Suprapubic skin (tissue), 4 donors: ENCODE results near the gene PCBP3. TPM values are rescaled to one million over a fixed set of nuclear protein-coding genes. Genes with fewer than 3 reads are reported as not detected.
A peak's percentile ranks its signal among the peaks of the same experiment; 100 is the strongest.

Experiments
- DNase-seq, 2 donors: peaks; one replicate each; pipeline ENCODE4 v3.0.0-alpha.2; 2019; ENCODE audit warnings: low spot score in 2 of 2
- H3K27ac ChIP-seq: fragments of 200-600 bp; sonication (generic); one replicate; pipeline ENCODE4 v1.5.1; 2019
- H3K27me3 ChIP-seq: fragments of 200-600 bp; sonication (generic); one replicate; pipeline ENCODE4 v1.5.1; 2019
- H3K36me3 ChIP-seq: fragments of 200-600 bp; sonication (generic); one replicate; pipeline ENCODE4 v1.5.1; 2019
- H3K4me1 ChIP-seq: fragments of 200-600 bp; sonication (generic); one replicate; pipeline ENCODE4 v1.5.1; 2019
- H3K4me3 ChIP-seq: fragments of 200-600 bp; sonication (generic); one replicate; pipeline ENCODE4 v1.5.1; 2019; ENCODE audit warnings: mild to moderate bottlenecking
- H3K9me3 ChIP-seq: fragments of 200-600 bp; sonication (generic); one replicate; pipeline ENCODE4 v1.5.1; 2019
- CTCF ChIP-seq, 2 donors: fragments of 200-600 bp in 1 of 2; fragments of 450-650 bp in 1 of 2; sonication (generic) in 1 of 2; IDR thresholded peaks; one replicate each; pipeline ENCODE4 v1.5.1; 2016 to 2019; ENCODE audit warnings: antibody characterized with exemption in 2 of 2, mild to moderate bottlenecking in 1 of 2, moderate library complexity in 1 of 2
- EP300 ChIP-seq: sonication (generic); formaldehyde crosslinking; IDR thresholded peaks from one replicate; pipeline ENCODE4 v1.6.1; 2017; ENCODE audit warnings: antibody characterized with exemption
- POLR2A ChIP-seq, 2 donors: fragments of 450-650 bp; IDR thresholded peaks; one replicate each; pipeline ENCODE4 v1.6.1; 2017; ENCODE audit warnings: antibody characterized with exemption in 2 of 2, mild to moderate bottlenecking in 2 of 2, moderate library complexity in 2 of 2
- POLR2AphosphoS5 ChIP-seq, 3 donors: sonication (generic); formaldehyde crosslinking; IDR thresholded peaks; one replicate each; pipeline ENCODE4 v1.6.1; 2017; ENCODE audit warnings: antibody characterized with exemption in 3 of 3
- WGBS: methylation state at CpG from one replicate; pipeline ENCODE4 v1.1.5; 2018; 5-methylcytosine and 5-hydroxymethylcytosine counted together
- total RNA-seq, 4 donors: library from RNA; depleted of rRNA; stranded (reverse); fragments of >200 nt; gene quantifications; one replicate each; pipeline ENCODE4 v1.1.0, GENCODE V29; 2016

The PCBP3 gene
- total RNA-seq, 4 donors from 2014 or later: 0.97 to 7.3 (median 2.7) TPM

- peak; percentile 91 to 92 for DNase-seq
- Histone ChIP-seq H3K27me3 (no peaks in the 10 kb centered on the region), H3K27ac (peak within 1 kb of the TSS; percentile 76), H3K4me3 (peak within 1 kb of the TSS; percentile 73), H3K9me3 (no peaks in the 10 kb centered on the region), H3K36me3 (peaks cover 16% of the 10 kb centered on the region), H3K4me1 (peaks cover 33% of the 10 kb centered on the region)
- TF ChIP-seq POLR2AphosphoS5 (IDR thresholded peaks at IDR 0.05): peak in 2 of 3 donors; percentile 11 to 70
- TF ChIP-seq CTCF (IDR thresholded peaks at IDR 0.05): no peak
- TF ChIP-seq EP300: no peak
- TF ChIP-seq POLR2A (IDR thresholded peaks at IDR 0.05): peak in 1 of 2 donors; percentile 32
- WGBS: 0% methylated on average over 17 of the region's 63 CpGs
Measured at GRCh38 chr21:45981151-45982091, 337.9 kb downstream of the PCBP3 start, which contains the start of gene COL6A1. Gene COL6A1 (plus strand): TSS chr21:45981770. CDS start chr21:45981851, 81 bp downstream.

- Histone ChIP-seq H3K9me3 (no peaks in the 10 kb centered on the region), H3K36me3 (peaks cover 24% of the 10 kb centered on the region), H3K4me1 (peaks cover 33% of the 10 kb centered on the region), H3K4me3 (peak overlapping the region; percentile 73), H3K27me3 (no peaks in the 10 kb centered on the region), H3K27ac (peak overlapping the region; percentile 76)
- no peak for TF ChIP-seq POLR2A (IDR thresholded peaks at IDR 0.05)
- TF ChIP-seq EP300: no peak
- TF ChIP-seq POLR2AphosphoS5 (IDR thresholded peaks at IDR 0.05): no peak
- no peak for TF ChIP-seq CTCF (IDR thresholded peaks at IDR 0.05)
- no CpG with 5 or more reads among the region's 45 CpGs for WGBS
- peak; percentile 79 to 85 for DNase-seq
Measured at GRCh38 chr21:45982092-45982757, 338.7 kb downstream of the PCBP3 start.

- H3K4me1 ChIP-seq: peaks cover 26% of the 10 kb centered on the region
- no peak for TF ChIP-seq CTCF (IDR thresholded peaks at IDR 0.05)
- TF ChIP-seq EP300: no peak
- TF ChIP-seq POLR2A (IDR thresholded peaks at IDR 0.05): no peak
- no peak for TF ChIP-seq POLR2AphosphoS5 (IDR thresholded peaks at IDR 0.05)
Measured at GRCh38 chr21:45982758-45983648, 339.5 kb downstream of the PCBP3 start.

GRCh38 chr21:45983649-45983965, 340.1 kb downstream of the PCBP3 start:
- H3K27ac ChIP-seq: peak overlapping the region; percentile 76
- no CpG with 5 or more reads among the region's 13 CpGs for WGBS
- no peaks in the 10 kb centered on the region for H3K27me3 ChIP-seq
- peaks cover 27% of the 10 kb centered on the region for H3K36me3 ChIP-seq
- peaks cover 23% of the 10 kb centered on the region for H3K4me1 ChIP-seq
- DNase-seq: peak in 1 of 2 donors; percentile 60
- H3K4me3 ChIP-seq: peak overlapping the region; percentile 73
- H3K9me3 ChIP-seq: no peaks in the 10 kb centered on the region
- TF ChIP-seq EP300: no peak

More at GRCh38 chr21:45982758-45983648, 339.5 kb downstream of the PCBP3 start:
- H3K27ac ChIP-seq: peak overlapping the region; percentile 76
- WGBS: 43% methylated on average over 19 of the region's 45 CpGs
- peaks cover 27% of the 10 kb centered on the region for H3K36me3 ChIP-seq
- peak; percentile 71 to 79 for DNase-seq
- peak overlapping the region; percentile 73 for H3K4me3 ChIP-seq
- H3K9me3 ChIP-seq: no peaks in the 10 kb centered on the region
- no peaks in the 10 kb centered on the region for H3K27me3 ChIP-seq

- Histone ChIP-seq H3K4me3 (peak overlapping the region; percentile 73), H3K9me3 (no peaks in the 10 kb centered on the region), H3K27me3 (no peaks in the 10 kb centered on the region), H3K27ac (peak overlapping the region; percentile 76), H3K36me3 (peaks cover 27% of the 10 kb centered on the region), H3K4me1 (peaks cover 18% of the 10 kb centered on the region)
- peak; percentile 82 to 88 for DNase-seq
- 75% methylated on average over 18 of the region's 38 CpGs for WGBS
- no peak for TF ChIP-seq CTCF (IDR thresholded peaks at IDR 0.05)
- no peak for TF ChIP-seq POLR2A (IDR thresholded peaks at IDR 0.05)
- TF ChIP-seq POLR2AphosphoS5 (IDR thresholded peaks at IDR 0.05): peak in 1 of 3 donors; percentile 15
Measured at GRCh38 chr21:45983981-45984551, 340.5 kb downstream of the PCBP3 start.
